H1 (cell line): ENCODE data around the gene LONRF2. TPM values are rescaled to one million over a fixed set of nuclear protein-coding genes. Genes with fewer than 3 reads are reported as not detected.

ENCODE experiments used
- CTCF ChIA-PET: fragments of 300-600 bp; sonication (Branson Sonifier 250); formaldehyde crosslinking; loops from one replicate; lab custom pipeline; 2021; ENCODE audit not compliant: partially characterized antibody; lab: Charles Lee
- POLR2A ChIA-PET: fragments of 300-600 bp; sonication (Branson Sonifier 250); formaldehyde crosslinking; loops from one replicate; lab custom pipeline; 2021; ENCODE audit warnings: inconsistent platforms; ENCODE audit not compliant: partially characterized antibody; lab: Charles Lee
- DNase-seq, 2 experiments: peaks; one replicate each; pipeline versions ENCODE4 v3.0.0 to v3.0.0-alpha.2; 2010 to 2022; ENCODE audit warnings: low spot score in 2 of 2, low read depth in 1 of 2, mixed read lengths in 1 of 2
- FAIRE-seq: peaks from 2 replicates; lab custom pipeline; 2011; peaks lifted over from hg19 to GRCh38; lab: Jason Lieb, UNC
- H2AFZ ChIP-seq: 2 replicates; pipeline ENCODE4 v1.8.1; 2012; ENCODE audit warnings: low read length, inconsistent platforms
- H2AK5ac ChIP-seq: 2 replicates; pipeline ENCODE4 v1.6.1; 2013; ENCODE audit warnings: low read depth, low read length
- H2BK120ac ChIP-seq: replicated peaks from 2 replicates; pipeline ENCODE3; 2013; ENCODE audit warnings: low read depth, low read length, inconsistent platforms
- H2BK12ac ChIP-seq: 2 replicates; pipeline ENCODE4 v1.6.1; 2013; ENCODE audit warnings: low read depth, low read length
- H2BK15ac ChIP-seq: 2 replicates; pipeline ENCODE4 v1.6.1; 2013; ENCODE audit warnings: low read length
- H2BK20ac ChIP-seq: 2 replicates; pipeline ENCODE4 v1.6.1; 2013; ENCODE audit warnings: low read length
- H2BK5ac ChIP-seq: 2 replicates; pipeline ENCODE4 v1.6.1; 2013; ENCODE audit warnings: low read depth, low read length
- H3K14ac ChIP-seq: 2 replicates; pipeline ENCODE4 v1.6.1; 2013; ENCODE audit warnings: inconsistent platforms; ENCODE audit not compliant: insufficient read length
- H3K18ac ChIP-seq: 2 replicates; pipeline ENCODE4 v1.6.1; 2013; ENCODE audit warnings: low read length; ENCODE audit errors: extremely low read depth
- H3K23ac ChIP-seq: 2 replicates; pipeline ENCODE4 v1.6.1; 2013; ENCODE audit warnings: inconsistent platforms; ENCODE audit not compliant: insufficient read length
- H3K23me2 ChIP-seq: 2 replicates; pipeline ENCODE4 v1.6.1; 2013; ENCODE audit warnings: low read depth, low read length
- H3K27ac ChIP-seq: 2 replicates; pipeline ENCODE4 v1.6.1; 2011; ENCODE audit warnings: low read depth, low read length, inconsistent platforms
- H3K27me3 ChIP-seq, 4 experiments: replicated peaks in 1 of 4; 1 replicate in 1 of 4; 2 replicates in 3 of 4; pipeline versions ENCODE4 v1.6.1 to v1.8.1; 2011 to 2013; ENCODE audit warnings: low read length in 3 of 4, mild to moderate bottlenecking in 3 of 4, inconsistent platforms in 2 of 4, mixed read lengths in 2 of 4, moderate library complexity in 1 of 4; ENCODE audit not compliant: control insufficient read depth in 3 of 4, insufficient read depth in 3 of 4; ENCODE audit errors: extremely low read depth in 1 of 4
- H3K36me3 ChIP-seq, 4 experiments: 2 replicates each; pipeline versions ENCODE4 v1.6.1 to v1.8.1; 2011 to 2013; ENCODE audit warnings: mild to moderate bottlenecking in 4 of 4, low read length in 3 of 4, moderate library complexity in 2 of 4, control low read depth in 1 of 4, inconsistent platforms in 1 of 4; ENCODE audit not compliant: insufficient read depth in 4 of 4, control insufficient read depth in 2 of 4
- H3K4ac ChIP-seq: replicated peaks from 2 replicates; pipeline ENCODE3; 2013; ENCODE audit warnings: low read length, low read depth, mixed read lengths, inconsistent platforms; ENCODE audit not compliant: insufficient read length
- H3K4me1 ChIP-seq, 4 experiments: replicated peaks in 1 of 4; 1 replicate in 1 of 4; 2 replicates in 3 of 4; pipeline versions ENCODE4 v1.6.1 to v1.8.1; 2011 to 2013; ENCODE audit warnings: low read length in 3 of 4, inconsistent platforms in 2 of 4, mixed read lengths in 1 of 4; ENCODE audit not compliant: insufficient read depth in 4 of 4, control insufficient read depth in 3 of 4
- H3K4me2 ChIP-seq, 2 experiments: 2 replicates each; pipeline versions ENCODE4 v1.6.1 to v1.8.1; 2011 to 2013; ENCODE audit warnings: low read depth in 2 of 2, low read length in 2 of 2, control low read depth in 1 of 2, inconsistent platforms in 1 of 2, mild to moderate bottlenecking in 1 of 2; ENCODE audit not compliant: insufficient read depth in 1 of 2
- H3K4me3 ChIP-seq, 4 experiments: fragments of 200-600, 300-600 bp in 1 of 4; sonication (generic), shearing (Covaris generic), sonication (Bioruptor Twin) in 1 of 4; 2 replicates each; pipeline versions ENCODE4 v1.5.1 to v1.8.1; 2011 to 2016; ENCODE audit warnings: low read length in 4 of 4, low read depth in 3 of 4, control low read depth in 2 of 4, inconsistent platforms in 2 of 4, mild to moderate bottlenecking in 2 of 4, mixed read lengths in 1 of 4, moderate library complexity in 1 of 4; ENCODE audit not compliant: insufficient read depth in 2 of 4; ENCODE audit errors: extremely low read depth in 1 of 4
- H3K56ac ChIP-seq: replicated peaks from 2 replicates; pipeline ENCODE3; 2013; ENCODE audit warnings: low read depth, mild to moderate bottlenecking, mixed read lengths, low read length, inconsistent platforms; ENCODE audit not compliant: insufficient read length
- H3K79me1 ChIP-seq: 2 replicates; pipeline ENCODE4 v1.6.1; 2013; ENCODE audit warnings: low read depth, low read length, control low read depth
- H3K79me2 ChIP-seq, 2 experiments: 2 replicates each; pipeline versions ENCODE4 v1.6.1 to v1.8.1; 2012 to 2013; ENCODE audit warnings: low read length in 2 of 2, mild to moderate bottlenecking in 2 of 2, inconsistent platforms in 1 of 2; ENCODE audit not compliant: insufficient read depth in 2 of 2, control insufficient read depth in 1 of 2
- H3K9ac ChIP-seq, 4 experiments: replicated peaks in 1 of 4; 1 replicate in 1 of 4; 2 replicates in 3 of 4; pipeline versions ENCODE4 v1.6.1 to v1.8.1; 2011 to 2013; ENCODE audit warnings: low read depth in 3 of 4, low read length in 3 of 4, control low read depth in 2 of 4, mild to moderate bottlenecking in 2 of 4, moderate library complexity in 2 of 4, inconsistent platforms in 1 of 4; ENCODE audit errors: extremely low read depth in 1 of 4
- H3K9me3 ChIP-seq, 2 experiments: 2 replicates each; pipeline versions ENCODE4 v1.6.1 to v1.8.1; 2012 to 2013; ENCODE audit warnings: mild to moderate bottlenecking in 2 of 2, moderate library complexity in 2 of 2, control low read depth in 1 of 2, inconsistent platforms in 1 of 2, low read depth in 1 of 2, low read length in 1 of 2, mixed read lengths in 1 of 2; ENCODE audit not compliant: insufficient read depth in 2 of 2
- H4K20me1 ChIP-seq, 2 experiments: replicated peaks in 1 of 2; 2 replicates each; pipeline versions ENCODE3 to v1.8.1; 2011 to 2013; ENCODE audit warnings: inconsistent platforms in 2 of 2, low read length in 2 of 2, mild to moderate bottlenecking in 1 of 2; ENCODE audit not compliant: insufficient read depth in 2 of 2, control insufficient read depth in 1 of 2
- H4K5ac ChIP-seq: 2 replicates; pipeline ENCODE4 v1.6.1; 2013; ENCODE audit warnings: low read length, low read depth, mixed read lengths, inconsistent platforms; ENCODE audit not compliant: insufficient read length
- H4K8ac ChIP-seq: 2 replicates; pipeline ENCODE4 v1.8.0; 2013; ENCODE audit warnings: mild to moderate bottlenecking, moderate library complexity, low read length, inconsistent platforms; ENCODE audit not compliant: insufficient read depth; ENCODE audit errors: extremely low read depth
- H4K91ac ChIP-seq: replicated peaks from 2 replicates; pipeline ENCODE3; 2013; ENCODE audit warnings: low read length, mixed read lengths, inconsistent platforms; ENCODE audit not compliant: insufficient read length
- ATF2 ChIP-seq: IDR thresholded peaks from 2 replicates; pipeline ENCODE4 v1.6.1; 2012; ENCODE audit warnings: low read length, inconsistent platforms
- BACH1 ChIP-seq: IDR thresholded peaks from 2 replicates; pipeline ENCODE4 v1.6.1; 2012; ENCODE audit warnings: low read length, improper control_type of control experiment
- BCL11A ChIP-seq, 2 experiments: IDR thresholded peaks; one replicate each; pipeline ENCODE4 v1.6.1; 2011; ENCODE audit warnings: low read depth in 2 of 2, low read length in 2 of 2, mild to moderate bottlenecking in 2 of 2
- CHD1 ChIP-seq: IDR thresholded peaks from 2 replicates; pipeline ENCODE4 v1.6.1; 2012; ENCODE audit warnings: low read depth, low read length, improper control_type of control experiment
- CHD2 ChIP-seq: IDR thresholded peaks from 2 replicates; pipeline ENCODE4 v1.6.1; 2012; ENCODE audit warnings: low read length, improper control_type of control experiment
- GTF2F1 ChIP-seq: IDR thresholded peaks from 2 replicates; pipeline ENCODE4 v1.6.1; 2012; ENCODE audit warnings: low read depth, low read length, improper control_type of control experiment, borderline replicate concordance
- KDM4A ChIP-seq: IDR thresholded peaks from one replicate; pipeline ENCODE4 v1.7.1; 2012; ENCODE audit warnings: low read depth, mild to moderate bottlenecking, moderate library complexity, low read length, inconsistent platforms; ENCODE audit not compliant: severe bottlenecking
- PHF8 ChIP-seq: fragments of 200-600 bp; sonication (generic); conservative IDR thresholded peaks from 2 replicates; pipeline ENCODE4 v1.7.1; 2012; ENCODE audit warnings: low read depth, mild to moderate bottlenecking, inconsistent platforms, low read length, moderate library complexity
- SIRT6 ChIP-seq: IDR thresholded peaks from one replicate; pipeline ENCODE4 v1.7.1; 2012; ENCODE audit warnings: low read length, inconsistent platforms
- SIX5 ChIP-seq: IDR thresholded peaks from 2 replicates; pipeline ENCODE4 v1.6.1; 2011; ENCODE audit warnings: mild to moderate bottlenecking, low read depth, low read length
- SUZ12 ChIP-seq: fragments of 200-600 bp; sonication (generic); IDR thresholded peaks from 2 replicates; pipeline ENCODE4 v1.6.1; 2012; ENCODE audit warnings: mild to moderate bottlenecking, inconsistent platforms, low read length, moderate library complexity, mixed read lengths
- TBP ChIP-seq: IDR thresholded peaks from 2 replicates; pipeline ENCODE4 v1.6.1; 2011; ENCODE audit warnings: low read depth, low read length, improper control_type of control experiment
- YY1 ChIP-seq: IDR thresholded peaks from 2 replicates; pipeline ENCODE4 v1.6.1; 2011; ENCODE audit warnings: low read depth, mild to moderate bottlenecking, low read length
- WGBS, 2 experiments: shearing (Covaris generic) in 1 of 2; methylation state at CpG; one replicate each; pipeline versions ENCODE4 v1.1.6 to v1.1.7; 2013 to 2015; ENCODE audit warnings: low lambda C conversion rate in 2 of 2, mixed read lengths in 2 of 2, inconsistent platforms in 1 of 2, low coverage in 1 of 2, missing lambda C conversion rate in 1 of 2; ENCODE audit not compliant: insufficient replicate concordance in 2 of 2, insufficient coverage in 1 of 2, insufficient read length in 1 of 2; ENCODE audit errors: extremely low coverage in 1 of 2, missing lambda C conversion rate in 1 of 2; 5-methylcytosine and 5-hydroxymethylcytosine counted together
- polyA plus RNA-seq, 7 experiments: library from polyadenylated mRNA; depleted of rRNA in 3 of 7; stranded (reverse) in 5 of 7; unstranded in 2 of 7; fragments of >200 nt in 5 of 7; fragments of 200-250 nt in 2 of 7; gene quantifications; 1 replicate in 5 of 7; 2 replicates in 1 of 7; 4 replicates in 1 of 7; pipeline versions ENCODE4 v1.2.1 to v1.2.3, GENCODE V29; 2011 to 2013; ENCODE audit warnings: missing spikeins in 2 of 7, mixed read lengths in 2 of 7
- total RNA-seq: library from RNA; stranded (reverse); fragmentation: NEBNext Ultra II Directional; extraction: Animal tissue kit (Norgen Biotek cat#: 25700); gene quantifications from 2 replicates; pipeline ENCODE4 v1.2.1, GENCODE V29; 2021

The LONRF2 gene
- total and polyA plus RNA-seq, 2 of the 8 experiments (the other 6 are each of a cell fraction or from before 2014, with no cell fraction given) = 0.24 to 0.74 TPM

GRCh38 chr2:100278501-100278900 is 43.8 kb downstream of the LONRF2 start:
- Histone ChIP-seq H3K9me3 (no peaks in the 10 kb centered on the region), H3K9ac (no peak overlapping the region), H4K8ac (no peak overlapping the region), H3K18ac (no peak overlapping the region), H3K4me2 (no peak overlapping the region), H3K79me1 (no peaks in the 10 kb centered on the region), H3K23ac (no peak overlapping the region), H2BK20ac (no peak overlapping the region), H3K4ac (no peak overlapping the region), H3K4me3 (no peak overlapping the region), H3K79me2 (no peaks in the 10 kb centered on the region), H4K91ac (no peak overlapping the region), H3K14ac (no peak overlapping the region), H3K36me3 (no peaks in the 10 kb centered on the region), H2AFZ (no peak overlapping the region), H2BK5ac (no peak overlapping the region), H3K4me1 (peaks cover 0 to 12% (median 8%) of the 10 kb centered on the region in 4 experiments; a peak in 4 of 7 replicates), H3K23me2 (no peaks in the 10 kb centered on the region), H3K27ac (no peak overlapping the region), H3K27me3 (no peaks in the 10 kb centered on the region), H4K5ac (no peak overlapping the region), H2BK15ac (no peak overlapping the region), H3K56ac (no peak overlapping the region), H2BK120ac (no peak overlapping the region), H2BK12ac (0 out of 2 replicates have a peak overlapping the region, but pooled peaks have one; percentile 14), H2AK5ac (no peak overlapping the region), H4K20me1 (no peaks in the 10 kb centered on the region)
- peak in 1 of 2 experiments; percentile 20 for DNase-seq
- ChIA-PET CTCF (interaction anchor here (1.4 to 10.0 kb wide), 2 partner anchors 17 to 102 kb away, joined by 7 to 103 read pairs; no protein-coding TSS in a partner anchor), POLR2A (no interaction called here)
- FAIRE-seq = no peak
- WGBS, 2 experiments = 86% methylated on average over 12 of the region's 12 CpGs; no CpG with 5 or more reads in 1 of the 2 experiments
- TF ChIP-seq TBP (no peak), YY1 (no peak), SUZ12 (no peak), ATF2 (no peak), SIX5 (no peak), SIRT6 (no peak), CHD2 (no peak), GTF2F1 (no peak), KDM4A (no peak), CHD1 (no peak), PHF8 (no peak), BACH1 (no peak), BCL11A (IDR thresholded peaks at IDR 0.05; ENCODE audit: low read depth in 2 of 2, low read length in 2 of 2) (no peak)
